Inferior parietal cortex (tissue), 1 donor: ENCODE data around the gene KRTAP5-5.
A peak's percentile ranks its signal among the peaks of the same experiment; 100 is the strongest.
"Not testable (repeated sequence)": the region's sequence is repeated elsewhere in the genome, so short reads cannot be mapped to it uniquely, and the experiment has no call there.

ENCODE experiments used
- DNase-seq: peaks from one replicate; pipeline ENCODE4 v3.0.0-alpha.2; 2016; ENCODE audit errors: extremely low spot score

The KRTAP5-5 gene

DNA sequence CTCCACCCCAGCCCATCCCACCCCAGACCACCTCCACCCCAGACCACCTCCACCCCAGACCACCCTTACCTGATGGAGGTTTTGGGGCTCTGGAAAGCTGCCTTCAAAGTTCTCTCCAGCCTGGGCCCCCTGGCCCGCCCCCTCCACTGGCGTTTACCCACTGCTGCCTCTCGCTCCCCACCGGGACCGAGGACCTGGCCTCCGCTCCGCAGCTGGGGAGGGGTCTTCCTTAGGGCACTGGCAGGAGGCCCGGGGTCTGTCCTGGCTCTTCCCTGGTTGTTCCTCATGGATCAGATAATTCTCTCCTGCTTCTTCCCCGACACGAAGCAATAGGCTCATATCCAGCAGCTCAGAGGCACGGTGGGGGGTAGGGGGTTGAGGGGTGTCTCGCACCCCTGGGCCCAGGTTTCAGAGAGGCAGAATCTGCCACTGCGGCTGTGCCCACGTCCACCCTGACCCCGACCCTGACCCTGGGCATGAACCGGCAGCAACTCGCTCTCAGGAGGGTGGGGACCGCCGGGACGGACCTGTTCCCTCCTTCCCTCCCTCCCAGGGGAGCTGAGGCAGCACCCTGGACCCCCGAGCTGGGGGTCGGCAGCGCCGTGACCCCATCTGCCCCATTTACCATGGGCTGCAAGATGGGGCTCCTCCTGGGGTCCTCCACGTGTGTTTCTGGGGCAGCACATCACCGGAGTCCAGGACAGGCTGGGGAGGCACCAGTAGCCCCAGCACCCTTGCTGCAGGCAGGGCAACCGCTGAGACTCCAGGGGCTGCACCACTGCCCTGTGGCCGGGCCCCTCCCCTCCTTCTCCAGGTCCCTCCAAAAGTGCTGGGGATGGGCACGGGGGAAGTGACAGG, 12.9 kb downstream of the KRTAP5-5 start:
- no peak for DNase-seq

- no peak for DNase-seq
Measured at GRCh38 chr11:1643146-1643690, 13.6 kb downstream of the KRTAP5-5 start.

DNA sequence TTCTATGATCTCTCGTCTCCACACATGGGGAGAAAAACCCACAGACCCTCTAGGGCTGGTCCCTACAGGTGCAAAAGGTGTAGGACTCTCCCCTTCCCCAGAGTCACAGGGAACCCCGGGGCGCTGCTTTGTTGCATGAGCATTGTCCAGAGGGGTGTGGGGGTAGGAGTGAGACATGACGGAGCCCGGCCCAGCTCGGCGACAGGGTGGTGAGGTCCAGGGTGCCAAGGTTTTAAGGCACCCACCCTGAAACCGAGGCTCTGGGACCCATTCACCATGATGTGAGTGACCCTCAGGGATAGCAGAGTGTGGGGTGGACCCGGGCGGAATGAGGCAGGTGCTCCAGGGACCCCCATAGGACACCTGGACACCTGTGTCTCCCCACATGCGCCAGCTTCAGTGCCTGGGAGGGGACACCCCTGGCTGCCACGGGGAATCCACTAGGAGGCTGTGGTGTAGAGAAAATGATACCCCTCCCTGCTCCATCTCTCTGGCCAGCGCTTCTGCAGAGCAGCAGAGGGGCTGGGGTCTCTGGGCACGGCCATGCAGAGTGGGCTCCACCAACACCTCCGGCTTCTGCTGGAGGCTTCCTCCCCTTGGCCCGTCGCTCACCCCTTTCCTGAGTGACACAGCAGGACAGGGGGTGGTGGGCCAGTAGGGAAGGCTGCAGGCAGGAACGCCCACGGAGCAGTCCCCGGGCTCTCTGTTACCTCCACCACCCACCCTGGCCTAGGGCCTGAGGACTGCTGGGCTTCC, 15.2 kb downstream of the KRTAP5-5 start:
- DNase-seq: no peak

- DNase-seq: no peak
Measured at GRCh38 chr11:1645357-1645821, 15.8 kb downstream of the KRTAP5-5 start.

- DNase-seq: not testable (repeated sequence)
Measured at GRCh38 chr11:1646540-1646939, 17.0 kb downstream of the KRTAP5-5 start.

- DNase-seq: no peak
Measured at GRCh38 chr11:1647901-1648652, 18.5 kb downstream of the KRTAP5-5 start.

DNA sequence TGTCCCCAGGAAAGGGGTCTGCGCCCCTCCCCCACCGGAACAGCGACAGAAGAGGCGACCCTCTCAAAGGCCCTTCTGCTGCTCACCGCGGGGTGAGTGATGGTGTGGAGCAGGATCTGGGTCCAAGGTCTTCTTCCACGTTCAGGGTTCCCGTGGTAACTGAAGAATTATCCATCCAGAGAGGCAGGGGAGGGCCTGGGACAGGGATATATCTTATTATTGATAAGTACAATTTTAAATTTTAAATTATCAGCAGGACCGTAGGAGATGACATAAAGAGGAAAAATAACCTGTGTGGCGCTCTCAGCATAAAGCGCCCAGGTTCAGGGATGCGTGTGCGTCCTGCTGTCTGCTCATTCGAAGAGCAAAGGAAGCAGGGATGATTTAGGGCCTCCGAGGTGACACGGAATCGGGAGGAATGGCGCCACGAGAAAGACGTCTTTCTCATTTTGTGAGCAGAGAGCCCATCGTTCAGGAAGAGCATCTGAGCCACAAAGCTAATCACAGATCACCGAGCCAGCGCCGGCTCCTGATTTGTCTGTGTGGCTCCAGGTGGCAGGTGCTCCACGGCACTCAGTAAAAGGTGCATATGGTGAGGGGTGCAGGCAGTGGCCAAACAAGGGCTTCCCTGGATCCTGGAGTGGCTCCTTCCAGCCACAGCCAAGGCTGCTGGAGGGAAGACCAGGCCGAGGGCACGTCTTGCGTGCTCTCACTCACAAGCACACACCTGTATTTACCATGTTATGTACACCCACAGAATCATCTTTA, 19.3 kb downstream of the KRTAP5-5 start:
- DNase-seq: no peak

DNA sequence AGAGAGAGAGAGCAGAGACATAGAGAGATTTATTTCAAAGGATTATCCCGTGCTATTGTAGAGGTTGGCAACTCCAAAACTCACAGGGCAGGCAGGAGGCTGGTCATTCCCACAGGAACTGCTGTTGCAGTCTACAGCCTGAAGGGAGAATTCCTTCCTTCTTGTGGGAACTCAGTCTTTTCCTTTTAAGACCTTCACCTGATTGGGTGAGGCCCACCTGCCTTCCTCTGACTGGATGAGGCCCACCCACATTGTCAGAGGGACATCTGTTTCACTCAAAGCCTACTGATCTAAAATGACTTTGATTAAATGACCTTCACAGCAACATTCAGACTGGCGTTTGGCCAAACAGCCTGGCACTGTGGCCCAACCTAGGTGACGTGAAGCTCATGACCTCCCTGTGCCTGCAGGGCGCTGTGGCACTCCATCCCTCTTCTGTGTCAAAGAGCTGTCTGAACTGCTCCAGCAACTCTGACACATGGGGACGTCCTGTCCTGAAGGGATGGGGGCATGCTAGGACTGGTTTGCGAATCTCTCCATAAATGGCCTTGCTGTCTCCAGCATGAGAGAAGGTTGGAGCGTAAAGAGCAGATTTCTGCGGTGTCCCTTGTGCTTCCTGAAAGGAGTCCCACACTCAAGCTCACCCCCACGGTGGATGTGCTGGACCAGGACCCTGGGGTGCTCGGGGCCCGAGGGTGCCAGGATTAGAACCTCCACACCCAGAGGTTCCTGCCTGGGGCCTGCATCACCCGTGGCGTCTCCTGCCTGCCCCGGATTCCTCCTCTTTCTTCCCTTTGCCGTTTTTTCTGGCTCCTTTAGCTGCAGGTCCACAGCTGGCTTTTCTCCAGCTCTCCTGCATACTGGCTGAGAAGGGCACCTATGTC, 20.7 kb downstream of the KRTAP5-5 start:
- DNase-seq: no peak

DNA sequence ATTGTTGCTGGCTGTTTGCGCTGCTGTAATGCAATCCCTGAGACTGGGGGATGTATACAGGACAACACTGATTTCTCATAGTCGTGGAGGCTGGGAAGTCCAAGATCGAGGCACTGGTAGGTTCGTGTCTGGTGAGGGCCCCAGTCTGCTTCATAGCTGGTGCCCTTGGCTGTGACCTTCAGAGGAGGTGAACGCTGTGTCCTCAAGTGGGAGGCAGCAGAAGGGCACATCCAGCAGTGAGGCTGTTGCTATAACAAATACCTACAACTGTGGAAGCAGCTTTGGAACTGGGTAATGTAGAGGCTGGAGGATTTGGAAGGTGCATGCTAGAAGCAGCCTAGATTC, 21.3 kb downstream of the KRTAP5-5 start:
- DNase-seq: no peak

GRCh38 chr11:1651411-1651980, 21.9 kb downstream of the KRTAP5-5 start:
- DNase-seq: no peak

- DNase-seq: no peak
Measured at GRCh38 chr11:1652026-1652425, 22.5 kb downstream of the KRTAP5-5 start.

DNA sequence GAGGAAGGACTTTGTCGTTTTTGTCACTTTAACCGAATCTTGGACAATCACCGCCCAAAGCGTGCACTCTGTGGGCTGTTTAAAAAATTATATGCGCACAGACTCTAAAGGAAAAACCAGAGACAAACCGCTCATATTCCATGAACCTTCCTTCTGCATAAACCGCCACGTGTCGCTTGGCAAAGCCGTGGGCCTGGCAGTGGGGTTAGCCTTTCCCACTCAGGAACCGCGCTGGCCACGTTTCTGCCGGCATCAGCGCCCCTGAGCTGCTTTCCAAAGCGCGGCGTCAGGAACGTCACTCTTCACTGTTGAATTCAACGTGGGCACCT, 22.8 kb downstream of the KRTAP5-5 start:
- DNase-seq: no peak

- peak; percentile 86 for DNase-seq
Measured at GRCh38 chr11:1652771-1653540, 23.4 kb downstream of the KRTAP5-5 start.

DNA sequence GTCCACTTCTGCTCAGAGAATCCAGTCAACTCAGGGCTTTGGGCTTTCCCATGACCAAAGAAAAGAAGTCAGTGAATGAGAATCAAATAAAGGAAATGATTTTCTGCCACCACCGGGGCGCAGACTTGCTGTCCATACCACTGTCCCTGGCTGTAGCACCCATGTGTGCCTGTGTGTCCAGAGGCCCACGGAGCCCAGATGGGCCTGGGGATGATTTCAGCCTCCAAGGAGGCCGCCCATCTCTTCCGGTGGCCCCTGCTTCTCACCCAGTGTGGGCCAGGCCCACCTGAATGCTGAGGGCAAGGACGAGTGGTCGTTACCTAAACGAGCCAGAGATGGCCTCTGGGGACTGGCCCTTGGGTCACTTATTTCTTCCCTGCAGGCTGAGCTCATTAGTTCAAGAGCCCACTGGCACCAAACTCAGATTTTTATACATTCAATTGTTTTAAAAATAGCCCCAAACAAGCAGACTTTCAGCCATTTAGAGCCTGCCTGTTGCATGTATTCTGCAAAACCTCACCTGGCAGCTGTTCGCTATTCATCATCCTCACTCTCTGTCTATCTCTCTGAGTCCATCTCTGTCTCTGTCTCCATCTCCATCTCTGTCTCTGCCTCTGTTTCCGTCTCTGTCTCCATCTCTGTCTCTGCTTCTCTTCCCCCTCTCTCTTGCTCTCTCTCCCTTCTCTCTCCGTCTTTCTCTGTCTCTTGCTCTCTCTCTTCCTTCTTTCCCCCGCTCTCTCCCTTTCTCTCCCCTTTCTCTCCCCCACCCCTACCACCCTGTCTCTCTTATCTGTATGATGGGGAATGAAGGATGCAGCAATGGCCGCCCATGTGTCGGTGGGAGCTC, 24.2 kb downstream of the KRTAP5-5 start:
- no peak for DNase-seq

DNA sequence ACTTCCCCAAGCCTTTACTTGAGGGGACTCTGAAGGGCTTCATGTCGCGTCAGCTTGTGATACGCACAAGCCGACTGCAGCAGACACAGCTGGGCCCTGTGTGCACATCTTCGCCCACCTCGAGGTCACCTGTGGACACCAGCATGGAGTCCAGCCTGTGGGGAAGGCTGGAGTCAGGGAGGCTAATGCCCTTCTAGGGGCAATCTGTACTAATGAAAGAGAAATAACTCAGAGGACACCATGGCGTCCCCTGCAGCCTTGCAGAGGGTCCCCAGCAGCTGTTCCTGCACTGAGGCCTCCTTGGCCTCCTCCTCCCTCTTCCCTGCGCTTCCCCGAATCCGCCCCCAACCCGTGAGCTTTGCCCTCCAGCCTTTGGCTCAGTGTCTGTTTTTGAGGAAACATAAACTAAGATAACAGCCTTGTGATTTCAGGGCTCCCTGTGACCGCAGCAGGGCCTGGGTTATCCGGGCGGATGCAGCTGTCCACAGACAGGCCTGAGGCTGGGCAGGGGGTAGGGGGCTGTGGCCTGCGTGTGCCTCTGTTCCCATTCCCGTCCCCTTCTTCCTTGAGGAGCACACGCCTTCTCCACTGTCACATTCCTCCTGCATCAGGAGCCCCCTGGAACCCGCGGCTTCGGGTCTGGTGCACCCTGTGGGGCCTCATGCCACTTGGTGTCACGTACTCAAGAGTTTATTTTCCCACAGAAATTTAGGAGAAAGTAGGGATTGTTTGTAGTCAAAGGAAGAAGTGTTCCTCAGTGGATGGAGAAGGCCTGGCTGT, 25.0 kb downstream of the KRTAP5-5 start:
- DNase-seq: no peak

- no peak for DNase-seq
Measured at GRCh38 chr11:1655168-1656060, 25.8 kb downstream of the KRTAP5-5 start.

DNA sequence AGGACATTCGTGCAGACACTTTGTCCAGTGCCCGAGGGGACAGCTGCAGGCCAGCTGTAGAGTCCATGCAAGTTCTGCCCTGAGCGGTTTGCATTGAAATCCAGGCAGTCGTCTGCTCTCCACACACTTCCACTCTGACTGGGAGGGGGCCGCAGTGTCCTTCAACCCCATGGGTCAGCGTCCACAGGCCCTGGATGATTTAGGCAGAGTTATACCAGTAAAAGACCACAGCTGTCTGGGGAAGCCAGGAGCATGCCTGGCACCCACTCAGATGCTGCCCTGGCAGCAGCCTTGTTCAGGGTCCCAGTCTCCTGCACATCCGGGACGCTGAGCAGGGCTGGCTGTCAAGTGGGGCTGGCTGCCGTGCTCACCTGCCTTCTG, 26.5 kb downstream of the KRTAP5-5 start:
- DNase-seq: no peak
